Right lobe of liver (tissue), 6 donors: ENCODE measurements around the gene PLA2G7. TPM values are rescaled to one million over a fixed set of nuclear protein-coding genes. Genes with fewer than 3 reads are reported as not detected.

Experiments
- ATAC-seq, 4 donors: fragments of 200-7000 bp; cut with Tn5 transposase; one replicate each; pipeline ENCODE4 v1.9.1; 2020; ENCODE audit warnings: mild to moderate bottlenecking in 4 of 4, moderate library complexity in 4 of 4
- DNase-seq, 3 donors: peaks; one replicate each; pipeline ENCODE4 v3.0.0-alpha.2; 2020
- H3K27ac ChIP-seq, 3 donors: fragments of 200-600 bp; one replicate each; pipeline ENCODE4 v1.8.0; 2022
- H3K27me3 ChIP-seq, 2 donors: fragments of 200-600 bp; one replicate each; pipeline ENCODE4 v1.8.0; 2022
- H3K36me3 ChIP-seq, 4 donors: fragments of 200-600 bp; sonication (generic) in 1 of 4; one replicate each; pipeline versions ENCODE4 v1.5.1 to v1.8.0; 2017 to 2022; ENCODE audit warnings: control low read depth in 1 of 4
- H3K4me1 ChIP-seq, 4 donors: fragments of 200-600 bp; sonication (generic) in 1 of 4; one replicate each; pipeline versions ENCODE4 v1.5.1 to v1.8.0; 2017 to 2022; ENCODE audit warnings: control low read depth in 1 of 4
- H3K4me3 ChIP-seq, 3 donors: fragments of 200-600 bp; one replicate each; pipeline ENCODE4 v1.8.0; 2022
- H3K9me3 ChIP-seq, 4 donors: fragments of 200-600 bp; sonication (generic) in 1 of 4; one replicate each; pipeline versions ENCODE4 v1.5.1 to v1.8.0; 2017 to 2022; ENCODE audit warnings: control low read depth in 1 of 4
- POLR2A ChIP-seq: fragments of 450-650 bp; IDR thresholded peaks from one replicate; pipeline ENCODE4 v1.6.1; 2017; ENCODE audit warnings: antibody characterized with exemption, mild to moderate bottlenecking
- WGBS: methylation state at CpG from one replicate; pipeline ENCODE4 v1.1.6; 2018; ENCODE audit warnings: low coverage, low lambda C conversion rate; ENCODE audit not compliant: insufficient coverage; ENCODE audit errors: missing lambda C conversion rate; 5-methylcytosine and 5-hydroxymethylcytosine counted together
- intact Hi-C, 2 donors: fragments of 100-400 bp; cut with DNase I; formaldehyde crosslinking; loops; one replicate each; pipeline versions ENCODE4 v1.11.2 to v1.14.1; 2022
- total RNA-seq, 6 experiments: library from RNA; depleted of rRNA in 2 of 6; stranded (reverse); fragments of >200 nt in 2 of 6; fragmentation: NEBNext Ultra II Directional in 3 of 6; extraction: Animal tissue kit (Norgen Biotek cat#: 25700) in 3 of 6; gene quantifications; one replicate each; pipeline versions ENCODE4 v1.1.0 to v1.2.4, GENCODE V29; 2016 to 2023
- TF ChIP-seq, protein P1 (sequence below), 4 donors: fragments of 200-600 bp in 3 of 4; fragments of 450-650 bp in 1 of 4; IDR thresholded peaks; one replicate each; pipeline versions ENCODE4 v1.5.1 to v1.8.0; 2016 to 2022; ENCODE audit warnings: antibody characterized with exemption in 4 of 4, mild to moderate bottlenecking in 2 of 4
- donor health status: DM: no; HTN: yes; CAD: no.
- donor health status: DM: no; HTN: no; CAD: no.
- donor health status: DM: no; HTN: no; CAD: no.
- donor health status: DM: no; HTN: yes; CAD: no.
- donor health status: DM: no; HTN: yes; CAD: no.

Gene PLA2G7
- total RNA-seq, 6 experiments from 2014 or later, result 0.92 to 7.4 (median 1.6) TPM

DNA sequence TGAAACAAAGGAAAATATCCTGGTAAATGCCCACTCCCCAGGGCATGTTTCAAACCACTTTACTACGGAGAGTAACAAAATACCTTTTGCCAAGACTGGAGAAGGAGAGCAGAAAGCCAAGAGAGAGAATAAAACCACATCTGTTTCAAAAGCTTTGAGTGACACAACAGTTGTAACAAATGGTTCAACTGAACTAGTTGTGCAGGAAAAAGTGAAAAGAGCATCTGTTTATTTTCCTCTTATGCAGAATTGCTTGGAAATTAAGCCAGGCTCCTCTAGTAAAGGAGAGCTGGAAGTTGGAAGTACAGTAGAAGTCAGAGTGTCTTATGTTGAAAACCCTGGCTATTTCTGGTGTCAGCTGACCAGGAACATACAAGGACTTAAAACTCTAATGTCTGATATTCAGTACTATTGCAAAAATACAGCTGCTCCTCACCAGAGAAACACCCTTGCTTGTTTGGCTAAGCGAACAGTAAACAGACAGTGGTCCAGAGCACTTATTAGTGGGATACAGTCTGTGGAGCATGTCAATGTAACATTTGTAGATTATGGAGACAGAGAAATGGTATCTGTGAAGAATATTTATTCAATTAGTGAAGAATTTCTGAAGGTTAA lies 44.9 kb downstream of the PLA2G7 start:
- no peak overlapping the region for H3K4me3 ChIP-seq
- peaks cover 0 to 14% (median 2%) of the 10 kb centered on the region in 4 donors for H3K4me1 ChIP-seq
- intact Hi-C loops, result no loop called here
- no peaks in the 10 kb centered on the region for H3K36me3 ChIP-seq
- no peak for TF ChIP-seq POLR2A
- ATAC-seq, result peak; percentile 35 to 46 (median 40)
- DNase-seq, result no peak
- WGBS, result 85% methylated on average over 2 of the region's 2 CpGs
- H3K27ac ChIP-seq, result no peak overlapping the region
- no peaks in the 10 kb centered on the region for H3K27me3 ChIP-seq
- H3K9me3 ChIP-seq, result no peaks in the 10 kb centered on the region

DNA sequence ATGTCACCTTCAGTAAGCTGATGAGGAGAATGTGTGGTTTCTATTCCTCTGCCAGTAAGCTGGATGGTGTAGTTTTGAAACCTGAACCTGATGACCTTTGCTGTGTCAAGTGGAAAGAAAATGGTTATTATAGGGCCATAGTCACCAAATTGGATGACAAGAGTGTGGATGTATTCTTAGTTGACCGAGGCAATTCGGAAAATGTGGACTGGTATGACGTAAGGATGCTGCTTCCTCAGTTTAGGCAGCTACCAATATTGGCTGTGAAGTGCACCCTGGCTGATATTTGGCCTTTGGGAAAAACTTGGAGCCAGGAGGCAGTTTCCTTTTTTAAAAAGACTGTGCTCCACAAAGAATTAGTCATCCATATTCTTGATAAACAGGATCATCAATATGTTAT lies 45.5 kb downstream of the PLA2G7 start:
- H3K27me3 ChIP-seq, result no peaks in the 10 kb centered on the region
- no peak overlapping the region for H3K27ac ChIP-seq
- H3K4me1 ChIP-seq, result peaks cover 0 to 14% (median 2%) of the 10 kb centered on the region in 4 donors
- no peak overlapping the region for H3K4me3 ChIP-seq
- ATAC-seq (peak in 2 of 4 donors; percentile 35 to 40), DNase-seq (no peak)
- 86% methylated on average over 3 of the region's 3 CpGs for WGBS
- no peaks in the 10 kb centered on the region for H3K9me3 ChIP-seq
- no peak for TF ChIP-seq POLR2A
- TF ChIP-seq, protein P1, sequence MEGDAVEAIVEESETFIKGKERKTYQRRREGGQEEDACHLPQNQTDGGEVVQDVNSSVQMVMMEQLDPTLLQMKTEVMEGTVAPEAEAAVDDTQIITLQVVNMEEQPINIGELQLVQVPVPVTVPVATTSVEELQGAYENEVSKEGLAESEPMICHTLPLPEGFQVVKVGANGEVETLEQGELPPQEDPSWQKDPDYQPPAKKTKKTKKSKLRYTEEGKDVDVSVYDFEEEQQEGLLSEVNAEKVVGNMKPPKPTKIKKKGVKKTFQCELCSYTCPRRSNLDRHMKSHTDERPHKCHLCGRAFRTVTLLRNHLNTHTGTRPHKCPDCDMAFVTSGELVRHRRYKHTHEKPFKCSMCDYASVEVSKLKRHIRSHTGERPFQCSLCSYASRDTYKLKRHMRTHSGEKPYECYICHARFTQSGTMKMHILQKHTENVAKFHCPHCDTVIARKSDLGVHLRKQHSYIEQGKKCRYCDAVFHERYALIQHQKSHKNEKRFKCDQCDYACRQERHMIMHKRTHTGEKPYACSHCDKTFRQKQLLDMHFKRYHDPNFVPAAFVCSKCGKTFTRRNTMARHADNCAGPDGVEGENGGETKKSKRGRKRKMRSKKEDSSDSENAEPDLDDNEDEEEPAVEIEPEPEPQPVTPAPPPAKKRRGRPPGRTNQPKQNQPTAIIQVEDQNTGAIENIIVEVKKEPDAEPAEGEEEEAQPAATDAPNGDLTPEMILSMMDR (IDR thresholded peaks at IDR 0.05), result no peak
- intact Hi-C loops, result no loop called here
- H3K36me3 ChIP-seq, result no peaks in the 10 kb centered on the region

DNA sequence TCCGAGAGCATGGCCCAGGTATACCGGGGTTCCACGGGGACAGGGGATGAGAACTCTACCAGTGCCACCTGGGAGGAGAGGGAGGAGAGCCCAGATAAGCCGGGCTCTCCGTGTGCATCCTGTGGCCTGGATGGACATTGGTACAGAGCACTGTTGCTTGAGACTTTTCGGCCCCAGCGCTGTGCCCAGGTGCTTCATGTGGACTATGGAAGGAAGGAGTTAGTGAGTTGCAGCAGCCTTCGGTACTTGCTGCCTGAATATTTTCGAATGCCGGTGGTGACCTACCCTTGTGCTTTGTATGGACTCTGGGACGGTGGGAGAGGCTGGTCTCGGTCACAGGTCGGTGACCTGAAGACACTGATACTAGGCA lies 46.2 kb downstream of the PLA2G7 start:
- Histone ChIP-seq H3K9me3 (no peaks in the 10 kb centered on the region), H3K36me3 (no peaks in the 10 kb centered on the region), H3K27ac (no peak overlapping the region), H3K27me3 (no peaks in the 10 kb centered on the region), H3K4me3 (no peak overlapping the region), H3K4me1 (peaks cover 0 to 14% (median 2%) of the 10 kb centered on the region in 4 donors)
- no peak for ATAC-seq
- WGBS, result 94% methylated on average over 3 of the region's 13 CpGs
- TF ChIP-seq, protein P1 (IDR thresholded peaks at IDR 0.05), result no peak
- no peak for TF ChIP-seq POLR2A
- no peak for DNase-seq
- intact Hi-C loops, result no loop called here

DNA sequence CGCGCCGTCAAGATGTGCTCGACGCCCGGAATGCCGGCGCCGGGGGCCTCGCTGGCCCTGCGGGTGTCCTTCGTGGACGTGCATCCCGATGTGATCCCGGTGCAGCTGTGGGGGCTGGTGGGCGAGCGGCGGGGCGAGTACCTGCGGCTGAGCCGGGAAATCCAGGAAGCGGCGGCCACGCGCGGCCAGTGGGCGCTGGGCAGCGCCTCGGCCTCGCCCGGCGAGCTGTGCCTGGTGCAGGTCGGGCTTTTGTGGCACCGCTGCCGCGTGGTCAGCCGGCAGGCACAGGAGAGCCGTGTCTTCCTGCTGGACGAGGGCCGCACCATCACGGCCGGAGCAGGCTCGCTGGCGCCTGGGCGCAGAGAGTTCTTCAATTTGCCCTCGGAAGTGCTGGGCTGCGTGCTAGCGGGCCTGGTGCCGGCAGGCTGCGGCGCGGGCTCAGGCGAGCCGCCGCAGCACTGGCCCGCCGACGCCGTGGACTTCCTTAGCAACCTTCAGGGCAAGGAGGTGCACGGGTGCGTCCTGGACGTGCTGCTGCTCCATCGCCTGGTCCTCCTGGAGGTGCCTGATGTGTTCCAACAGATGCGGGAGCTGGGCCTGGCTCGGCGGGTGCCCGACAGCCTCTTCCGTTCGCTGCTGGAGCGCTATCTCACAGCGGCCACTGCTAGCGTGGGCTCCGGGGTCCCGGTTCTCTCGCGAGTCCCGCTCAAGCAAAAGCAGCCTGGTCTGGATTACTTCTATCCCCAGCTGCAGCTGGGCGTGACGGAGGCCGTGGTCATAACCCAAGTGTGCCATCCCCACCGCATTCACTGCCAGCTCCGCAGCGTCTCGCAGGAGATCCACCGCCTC lies 46.8 kb downstream of the PLA2G7 start:
- Histone ChIP-seq H3K4me3 (no peak overlapping the region), H3K9me3 (no peaks in the 10 kb centered on the region), H3K4me1 (peaks cover 0 to 14% (median 2%) of the 10 kb centered on the region in 4 donors), H3K27me3 (no peaks in the 10 kb centered on the region), H3K27ac (no peak overlapping the region), H3K36me3 (no peaks in the 10 kb centered on the region)
- TF ChIP-seq, protein P1 (IDR thresholded peaks at IDR 0.05), result no peak
- no peak for TF ChIP-seq POLR2A
- ATAC-seq (no peak), DNase-seq (peak in 1 of 3 donors; percentile 42)
- WGBS, result 94% methylated on average over 15 of the region's 85 CpGs
- intact Hi-C loops, result no loop called here

DNA sequence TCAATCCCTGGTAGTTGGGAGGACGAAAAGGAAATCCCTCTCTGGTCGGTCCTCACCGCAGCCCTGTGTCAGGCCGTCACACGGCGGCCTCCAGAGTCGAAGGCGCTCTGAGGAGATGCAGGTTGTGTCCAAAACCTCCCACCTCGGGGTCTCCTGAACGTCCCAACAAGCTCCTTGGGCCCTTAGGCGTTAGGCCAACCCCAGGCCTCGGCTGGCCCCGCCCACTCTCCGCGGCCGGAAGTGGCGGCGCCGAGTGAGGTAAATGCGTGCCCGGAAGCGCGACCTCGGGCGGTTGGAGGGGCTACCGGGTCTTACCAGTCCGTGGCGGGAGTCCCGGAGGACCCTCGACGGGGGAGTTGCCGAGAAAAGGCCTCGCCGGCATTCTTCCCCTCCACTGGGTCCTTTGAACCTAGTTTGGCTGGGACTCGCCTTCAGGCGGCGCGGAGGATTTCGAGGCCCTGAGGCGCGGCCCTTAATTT lies 47.5 kb downstream of the PLA2G7 start, which contains the start of gene TDRD6:
Gene TDRD6, plus strand, starts transcription at position 267 of the 479 bp plus-strand sequence. CDS start 244 bp downstream, outside the sequence.
- H3K4me1 ChIP-seq, result peaks cover 0 to 14% (median 2%) of the 10 kb centered on the region in 4 donors
- ATAC-seq (no peak), DNase-seq (peak in 1 of 3 donors; percentile 42)
- no peak within 1 kb of the TSS for H3K27ac ChIP-seq
- no peaks in the 10 kb centered on the region for H3K36me3 ChIP-seq
- H3K4me3 ChIP-seq, result no peak within 1 kb of the TSS
- no peak for TF ChIP-seq POLR2A
- TF ChIP-seq, protein P1 (IDR thresholded peaks at IDR 0.05), result no peak
- intact Hi-C loops, result no loop called here
- H3K27me3 ChIP-seq, result no peaks in the 10 kb centered on the region
- WGBS, result 100% methylated on average over 1 of the region's 41 CpGs
- no peaks in the 10 kb centered on the region for H3K9me3 ChIP-seq
